Activated CD8-positive, alpha-beta memory T cell treated with anti-CD3 and anti-CD28 coated beads for 24 hours (primary cell): ENCODE data around the gene ITFG1.
"Not testable (repeated sequence)": the region's sequence is repeated elsewhere in the genome, so short reads cannot be mapped to it uniquely, and the experiment has no call there.

Source experiments
- DNase-seq: peaks from one replicate; pipeline ENCODE4 v3.0.0-alpha.2; 2020

The ITFG1 gene

GRCh38 chr16:47230296-47230695 is 230.6 kb downstream of the ITFG1 start:
- no peak for DNase-seq

- no peak for DNase-seq
These were observed 231.5 kb downstream of the ITFG1 start for GRCh38 chr16:47229053-47230050.

GRCh38 chr16:47228241-47228640 is 232.6 kb downstream of the ITFG1 start:
- DNase-seq = no peak

DNA sequence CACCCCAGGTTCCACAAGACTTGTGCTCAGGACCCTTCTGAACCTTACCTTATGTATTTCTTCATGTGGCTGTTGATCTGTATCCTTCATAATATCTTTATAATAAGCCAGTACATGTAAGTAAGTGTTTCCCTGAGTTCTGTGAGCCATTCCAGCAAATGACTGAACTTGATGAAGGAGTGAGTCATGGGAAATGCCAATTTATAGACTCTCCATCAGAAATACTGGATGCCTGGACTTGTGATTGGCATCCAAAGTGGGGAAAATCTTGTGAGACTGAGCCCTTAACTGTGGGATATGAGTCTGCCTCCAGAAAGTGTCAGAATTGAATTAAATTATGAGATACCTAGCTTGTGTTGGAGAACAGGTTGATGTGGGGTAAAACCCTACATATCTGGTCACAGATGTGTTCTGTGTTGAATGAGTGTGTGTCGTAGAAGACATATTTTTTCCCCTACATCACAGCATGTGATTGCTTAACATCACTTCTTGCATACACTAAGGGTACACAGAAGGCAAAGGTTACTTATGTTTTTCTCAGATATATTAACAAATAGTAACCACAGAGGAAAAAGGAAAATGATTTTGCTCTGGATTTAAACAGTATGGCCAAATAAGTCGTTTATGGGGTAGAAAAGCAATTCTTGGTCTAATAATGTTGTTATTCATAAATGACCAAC is 247.0 kb downstream of the ITFG1 start:
- DNase-seq = no peak

GRCh38 chr16:47211218-47211617 is 249.6 kb downstream of the ITFG1 start:
- DNase-seq = no peak

GRCh38 chr16:47204736-47205504 is 255.9 kb downstream of the ITFG1 start:
- no peak for DNase-seq

DNA sequence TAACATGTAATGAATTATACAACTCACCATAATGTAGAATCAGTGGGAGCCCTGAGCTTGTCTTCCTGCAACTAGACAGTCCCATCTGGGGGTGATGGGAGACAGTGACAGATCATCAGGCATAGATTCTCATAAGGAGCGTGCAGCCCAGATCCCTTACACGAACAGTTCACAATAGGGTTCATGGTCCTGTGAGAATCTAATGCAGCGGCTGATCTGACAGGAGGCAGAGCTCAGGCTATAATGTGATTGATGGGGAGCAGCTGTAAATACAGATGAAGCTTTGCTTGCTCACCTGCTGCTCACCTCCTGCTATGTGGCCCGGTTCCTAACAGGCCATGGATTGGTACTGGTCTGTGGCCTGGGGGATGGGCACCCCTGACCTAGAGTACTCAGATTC is 257.4 kb downstream of the ITFG1 start:
- DNase-seq = not testable (repeated sequence)

GRCh38 chr16:47198180-47198575 is 262.7 kb downstream of the ITFG1 start:
- no peak for DNase-seq

DNA sequence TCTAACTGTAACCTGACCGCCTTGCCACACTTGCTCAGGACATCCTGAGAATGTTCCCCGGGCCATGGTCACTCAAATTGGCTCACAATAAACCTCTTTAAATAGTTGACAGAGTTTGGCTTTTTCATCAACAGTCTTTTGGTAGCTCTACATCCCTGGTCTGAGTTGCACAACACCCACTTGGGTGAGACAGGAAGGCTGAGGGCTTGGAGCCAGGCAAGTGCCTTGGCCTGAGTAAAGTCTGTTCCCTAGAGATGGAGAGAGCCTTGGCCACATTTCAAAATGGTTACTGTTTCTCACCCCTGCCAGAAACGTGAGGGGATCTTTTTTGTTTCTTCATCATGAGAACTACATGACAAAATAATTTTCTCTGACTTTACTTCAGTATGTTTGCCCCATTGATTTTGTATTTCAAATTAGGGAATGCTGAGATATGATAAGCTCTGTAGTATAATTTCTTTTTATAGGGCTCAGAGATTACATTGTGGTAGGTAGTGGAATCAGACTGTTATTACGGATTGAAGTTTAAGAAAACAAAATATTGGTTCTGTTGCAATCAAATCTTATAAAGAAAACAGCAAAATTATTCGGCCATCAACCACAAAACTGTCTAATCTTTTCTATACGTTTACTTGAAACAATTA is 263.2 kb downstream of the ITFG1 start:
- DNase-seq = no peak

DNA sequence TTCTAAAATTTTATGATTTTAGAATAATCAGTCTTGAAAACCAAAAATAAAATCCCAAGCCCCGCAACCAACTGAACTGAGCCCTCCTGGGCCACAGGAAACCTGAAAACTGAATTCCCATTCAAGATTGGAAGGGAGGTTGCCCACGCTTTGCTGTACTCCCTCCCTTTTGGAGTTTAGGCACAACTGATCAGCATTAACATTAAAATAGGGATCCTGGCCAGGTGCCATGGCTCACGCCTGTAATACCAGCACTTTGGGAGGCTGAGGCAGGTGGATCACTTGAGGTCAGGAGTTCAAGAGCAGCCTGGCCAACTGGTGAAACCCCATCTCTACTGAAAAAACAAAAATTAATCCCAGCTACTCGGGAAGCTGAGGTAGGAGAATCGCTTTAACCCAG is 264.4 kb downstream of the ITFG1 start:
- DNase-seq = no peak

- DNase-seq = no peak
These were observed 278.5 kb downstream of the ITFG1 start for GRCh38 chr16:47182318-47182717.

DNA sequence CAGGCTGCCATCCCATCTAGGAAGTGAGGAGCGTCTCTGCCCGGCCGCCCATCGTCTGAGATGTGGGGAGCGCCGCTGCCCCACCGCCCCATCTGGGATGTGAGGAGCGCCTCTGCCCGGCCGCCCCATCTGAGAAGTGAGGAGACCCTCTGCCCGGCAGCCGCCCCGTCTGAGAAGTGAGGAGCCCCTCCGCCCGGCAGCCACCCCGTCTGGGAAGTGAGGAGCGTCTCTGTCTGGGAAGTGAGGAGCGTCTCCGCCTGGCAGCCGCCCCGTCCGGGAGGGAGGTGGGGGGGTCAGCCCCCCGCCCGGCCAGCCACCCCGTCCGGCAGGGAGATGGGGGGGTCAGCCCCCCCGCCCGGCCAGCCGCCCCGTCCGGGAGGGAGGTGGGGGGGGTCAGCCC is 279.8 kb downstream of the ITFG1 start:
- not testable (repeated sequence) for DNase-seq

DNA sequence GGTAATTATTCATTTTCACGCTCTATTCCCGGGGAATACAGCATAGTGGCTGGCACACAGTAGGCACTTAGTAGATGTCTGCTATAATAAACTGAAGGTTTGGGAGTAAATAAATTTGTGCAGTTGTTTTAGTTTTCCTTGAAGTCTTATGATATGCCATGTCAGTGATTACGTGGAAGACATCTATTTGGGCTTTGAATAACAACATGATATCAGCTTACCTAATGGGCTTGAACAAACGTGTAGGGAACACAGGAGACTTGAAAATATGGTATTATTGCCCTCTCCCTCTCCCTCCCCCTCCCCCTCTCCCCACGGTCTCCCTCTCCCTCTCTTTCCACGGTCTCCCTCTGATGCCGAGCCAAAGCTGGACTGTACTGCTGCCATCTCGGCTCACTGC is 280.8 kb downstream of the ITFG1 start:
- no peak for DNase-seq

DNA sequence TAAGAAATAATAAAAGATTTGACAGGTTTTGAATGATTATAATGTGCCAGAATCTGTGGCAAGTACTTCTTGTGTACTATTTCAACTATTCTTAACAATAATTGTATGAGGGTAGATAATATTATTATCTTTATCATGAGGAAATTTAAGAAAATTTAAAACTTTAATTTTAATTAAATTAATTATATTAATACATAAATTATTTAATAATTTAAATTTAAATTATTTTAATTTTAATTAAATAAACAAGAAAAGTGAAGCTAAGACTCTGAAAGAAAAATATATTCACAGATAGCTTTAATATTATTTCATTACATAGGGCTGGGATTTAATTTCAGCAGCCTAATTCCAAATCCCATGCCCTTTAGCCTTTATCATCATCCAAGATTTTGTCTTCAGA is 285.7 kb downstream of the ITFG1 start:
- no peak for DNase-seq

- DNase-seq = no peak
These were observed 298.0 kb downstream of the ITFG1 start for GRCh38 chr16:47162670-47163420.

DNA sequence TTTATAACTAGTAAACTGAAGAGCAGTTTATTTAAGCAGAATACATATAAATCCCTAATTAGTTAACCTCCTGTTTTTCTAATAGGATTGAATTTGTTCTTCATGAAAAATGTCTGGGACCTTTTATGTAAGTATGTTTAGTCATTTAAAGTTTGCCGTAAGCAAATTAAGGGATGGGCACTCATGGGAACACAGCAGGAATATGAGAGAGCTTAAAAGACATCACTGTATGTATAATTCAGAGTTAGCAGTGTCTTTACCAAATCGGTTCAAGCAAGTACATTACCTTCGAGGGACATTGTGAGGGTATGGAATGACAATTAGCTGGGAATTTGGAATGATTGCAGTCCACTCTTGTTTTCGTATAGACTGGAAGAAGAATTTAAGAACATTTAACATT is 299.4 kb downstream of the ITFG1 start:
- DNase-seq = no peak

DNA sequence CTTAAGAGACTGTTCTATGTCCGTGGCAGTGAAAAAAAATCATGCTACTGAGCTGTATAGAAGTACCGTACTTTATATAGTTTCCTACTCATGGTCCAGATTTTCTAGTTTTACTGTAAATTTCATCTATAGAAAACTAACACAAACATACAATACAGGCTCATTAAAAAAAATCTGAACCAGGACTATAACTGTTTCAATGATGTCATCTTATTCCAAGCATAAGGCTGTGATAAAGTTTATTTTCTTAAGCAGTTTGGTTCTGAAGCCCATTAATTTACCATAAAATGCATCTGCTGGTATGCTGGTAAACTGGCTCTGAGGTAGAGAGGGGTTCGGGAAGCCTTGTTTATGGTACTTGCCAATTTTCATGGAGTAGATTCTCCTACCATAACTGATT is 300.4 kb downstream of the ITFG1 start:
- no peak for DNase-seq

- no peak for DNase-seq
These were observed 301.9 kb downstream of the ITFG1 start for GRCh38 chr16:47158992-47159391.

GRCh38 chr16:47156680-47157215 is 304.1 kb downstream of the ITFG1 start:
- no peak for DNase-seq

DNA sequence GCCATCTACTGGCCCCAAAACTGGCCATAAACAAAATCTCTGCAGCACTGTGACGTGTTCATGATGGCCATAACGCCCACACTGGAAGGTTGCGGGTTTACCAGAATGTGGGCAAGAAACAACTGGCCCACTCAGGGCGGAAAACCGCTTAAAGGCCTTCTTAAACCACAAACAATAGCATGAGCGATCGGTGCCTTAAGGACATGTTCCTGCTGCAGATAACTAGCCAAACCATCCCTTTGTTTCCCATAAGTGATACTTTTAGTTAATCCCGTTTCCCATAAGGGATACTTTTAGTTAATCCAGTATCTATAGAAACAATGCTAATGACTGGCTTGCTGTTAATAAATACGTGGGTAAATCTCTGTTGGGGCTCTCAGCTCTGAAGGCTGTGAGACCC is 308.4 kb downstream of the ITFG1 start:
- DNase-seq = not testable (repeated sequence)

GRCh38 chr16:47150067-47150466 is 310.8 kb downstream of the ITFG1 start:
- DNase-seq = no peak

DNA sequence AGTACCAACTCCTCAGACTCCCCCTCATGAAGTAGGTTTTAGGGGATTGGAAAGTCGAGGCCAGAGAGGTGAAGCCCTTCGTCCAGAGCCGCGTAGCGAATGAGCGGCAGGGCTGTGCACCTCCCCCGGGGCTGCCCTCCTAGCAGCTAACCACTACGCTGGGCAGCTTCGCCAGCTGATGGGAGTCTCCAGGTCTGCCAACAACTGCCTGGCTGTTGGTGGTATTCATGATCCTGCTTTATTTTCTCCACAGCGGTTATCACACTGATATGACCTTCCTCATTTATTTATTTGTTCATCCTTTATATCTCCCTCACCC is 316.3 kb downstream of the ITFG1 start:
- no peak for DNase-seq
